Activated B cell treated with CpG ODN at 0.5 μM for 24 hours (primary cell): ENCODE results near the gene SLC18B1. TPM values are rescaled to one million over a fixed set of nuclear protein-coding genes. Genes with fewer than 3 reads are reported as not detected.
A peak's percentile ranks its signal among the peaks of the same experiment; 100 is the strongest.

ENCODE experiments used
- ATAC-seq: fragments of 200-7000 bp; cut with Tn5 transposase; one replicate; pipeline ENCODE4 v1.10.0; 2021; ENCODE audit warnings: low read depth, mild to moderate bottlenecking, moderate library complexity
- CTCF ChIA-PET: fragments of 350-600 bp; sonication (Branson Sonifier 250); formaldehyde crosslinking; loops from one replicate; lab custom pipeline; 2021; ENCODE audit warnings: antibody characterized with exemption; lab: Charles Lee
- POLR2A ChIA-PET: fragments of 350-600 bp; sonication (Branson Sonifier 250); formaldehyde crosslinking; loops from one replicate; lab custom pipeline; 2021; ENCODE audit warnings: antibody characterized with exemption; lab: Charles Lee
- DNase-seq: peaks from one replicate; pipeline ENCODE4 v3.0.0; 2022
- H3K27ac Mint-ChIP-seq: one replicate; pipeline ENCODE4 v1.8.0; 2020; ENCODE audit warnings: mixed read lengths
- H3K27me3 Mint-ChIP-seq: one replicate; pipeline ENCODE4 v1.8.0; 2021; ENCODE audit warnings: mixed read lengths
- H3K36me3 Mint-ChIP-seq: one replicate; pipeline ENCODE4 v1.8.0; 2021; ENCODE audit warnings: low read depth, mixed read lengths
- H3K4me1 Mint-ChIP-seq: one replicate; pipeline ENCODE4 v1.8.0; 2021; ENCODE audit warnings: mixed read lengths
- H3K4me3 Mint-ChIP-seq: one replicate; pipeline ENCODE4 v1.8.0; 2020; ENCODE audit warnings: mild to moderate bottlenecking, mixed read lengths
- H3K9me3 Mint-ChIP-seq: one replicate; pipeline ENCODE4 v1.8.0; 2020; ENCODE audit warnings: mixed read lengths
- intact Hi-C: fragments of 100-400 bp; cut with micrococcal nuclease; formaldehyde crosslinking; loops from one replicate; pipeline ENCODE4 v1.15.1; 2024
- total RNA-seq: library from RNA; stranded (reverse); gene quantifications from 2 replicates; pipeline ENCODE4 v1.2.3, GENCODE V29; 2022
- TF ChIP-seq, protein P1 (sequence below): fragments of 200-600 bp; IDR thresholded peaks from one replicate; pipeline ENCODE4 v1.8.0; 2022; ENCODE audit warnings: antibody characterized with exemption, mild to moderate bottlenecking

SLC18B1 gene
- total RNA-seq, 1 donor from 2014 or later = 8.1 TPM

DNA sequence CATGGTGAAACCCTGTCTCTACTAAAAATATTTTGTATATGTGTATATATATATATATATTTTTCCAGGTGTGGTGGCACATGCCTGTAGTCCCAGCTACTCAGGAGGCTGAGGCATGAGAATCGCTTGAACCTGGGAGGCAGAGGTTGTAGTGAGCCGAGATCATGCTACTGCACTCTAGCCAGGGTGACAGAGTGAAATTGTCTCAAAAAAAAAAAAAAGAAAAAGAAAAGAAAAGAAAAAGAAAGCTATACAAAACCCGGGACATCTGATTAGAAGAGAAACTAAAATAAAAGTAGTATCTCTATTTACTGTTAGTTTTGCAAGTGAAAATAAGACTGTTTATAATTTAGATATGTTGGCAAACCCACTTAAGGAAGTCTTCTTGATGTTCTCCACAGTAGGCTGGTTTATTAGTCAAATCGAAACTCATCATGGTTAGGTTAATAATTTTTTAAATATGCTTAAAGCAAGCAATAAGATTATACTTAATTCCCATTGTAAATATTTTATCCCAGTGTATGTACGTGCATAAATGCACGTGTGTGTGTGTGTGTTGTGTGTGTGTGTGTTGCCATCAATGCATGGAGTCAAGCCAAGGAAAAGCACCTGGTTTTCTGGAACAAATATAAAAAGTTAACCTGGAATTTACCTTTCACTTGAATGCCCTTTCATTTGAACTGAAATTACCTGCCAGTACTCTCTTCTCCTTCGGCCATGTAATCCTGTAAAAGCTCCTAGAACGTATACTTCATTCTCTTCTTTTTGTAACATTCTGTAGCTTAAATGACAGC is 47.8 kb downstream of the SLC18B1 start:
- H3K9me3 Mint-ChIP-seq = no peaks in the 10 kb centered on the region
- H3K27me3 Mint-ChIP-seq = no peaks in the 10 kb centered on the region
- H3K27ac Mint-ChIP-seq = peak overlapping the region; percentile 84
- intact Hi-C loops = no loop called here
- H3K4me3 Mint-ChIP-seq = peak overlapping the region; percentile 66
- ChIA-PET CTCF (no interaction called here), POLR2A (interaction anchor here (0.6 to 3.0 kb wide), 6 partner anchors 10 to 218 kb away, joined by 3 to 10 read pairs (median 4); partner anchors contain the start of gene RPS12)
- ATAC-seq (peak; percentile 66), DNase-seq (no peak)
- H3K36me3 Mint-ChIP-seq = peaks cover 73% of the 10 kb centered on the region
- peaks cover 42% of the 10 kb centered on the region for H3K4me1 Mint-ChIP-seq
- TF ChIP-seq, protein P1, sequence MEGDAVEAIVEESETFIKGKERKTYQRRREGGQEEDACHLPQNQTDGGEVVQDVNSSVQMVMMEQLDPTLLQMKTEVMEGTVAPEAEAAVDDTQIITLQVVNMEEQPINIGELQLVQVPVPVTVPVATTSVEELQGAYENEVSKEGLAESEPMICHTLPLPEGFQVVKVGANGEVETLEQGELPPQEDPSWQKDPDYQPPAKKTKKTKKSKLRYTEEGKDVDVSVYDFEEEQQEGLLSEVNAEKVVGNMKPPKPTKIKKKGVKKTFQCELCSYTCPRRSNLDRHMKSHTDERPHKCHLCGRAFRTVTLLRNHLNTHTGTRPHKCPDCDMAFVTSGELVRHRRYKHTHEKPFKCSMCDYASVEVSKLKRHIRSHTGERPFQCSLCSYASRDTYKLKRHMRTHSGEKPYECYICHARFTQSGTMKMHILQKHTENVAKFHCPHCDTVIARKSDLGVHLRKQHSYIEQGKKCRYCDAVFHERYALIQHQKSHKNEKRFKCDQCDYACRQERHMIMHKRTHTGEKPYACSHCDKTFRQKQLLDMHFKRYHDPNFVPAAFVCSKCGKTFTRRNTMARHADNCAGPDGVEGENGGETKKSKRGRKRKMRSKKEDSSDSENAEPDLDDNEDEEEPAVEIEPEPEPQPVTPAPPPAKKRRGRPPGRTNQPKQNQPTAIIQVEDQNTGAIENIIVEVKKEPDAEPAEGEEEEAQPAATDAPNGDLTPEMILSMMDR = no peak

- POLR2A ChIA-PET = interaction anchor here (1.7 to 3.0 kb wide), 3 partner anchors 8 to 63 kb away, joined by 3 to 10 read pairs (median 5); partner anchors contain the start of gene VNN2
Measured at GRCh38 chr6:132749111-132749510, 49.3 kb downstream of the SLC18B1 start.

GRCh38 chr6:132748446-132748845 is 50.0 kb downstream of the SLC18B1 start:
- no peaks in the 10 kb centered on the region for H3K9me3 Mint-ChIP-seq
- TF ChIP-seq, protein P1 = no peak
- peaks cover 83% of the 10 kb centered on the region for H3K36me3 Mint-ChIP-seq
- ATAC-seq (no peak), DNase-seq (no peak)
- no peak overlapping the region for H3K27ac Mint-ChIP-seq
- no peak overlapping the region for H3K4me3 Mint-ChIP-seq
- ChIA-PET POLR2A (interaction anchor here (1.7 to 3.0 kb wide), 3 partner anchors 9 to 64 kb away, joined by 3 to 10 read pairs (median 5); partner anchors contain the start of gene VNN2), CTCF (no interaction called here)
- H3K4me1 Mint-ChIP-seq = peaks cover 36% of the 10 kb centered on the region
- intact Hi-C loops = no loop called here
- no peaks in the 10 kb centered on the region for H3K27me3 Mint-ChIP-seq

More at GRCh38 chr6:132749111-132749510, 49.3 kb downstream of the SLC18B1 start:
- Mint-ChIP-seq H3K4me1 (peaks cover 38% of the 10 kb centered on the region), H3K36me3 (peaks cover 83% of the 10 kb centered on the region), H3K27me3 (no peaks in the 10 kb centered on the region), H3K4me3 (no peak overlapping the region), H3K27ac (peak overlapping the region; percentile 70), H3K9me3 (no peaks in the 10 kb centered on the region)
- intact Hi-C loops = no loop called here
- CTCF ChIA-PET = no interaction called here
- ATAC-seq = no peak
- no peak for DNase-seq
- TF ChIP-seq, protein P1 = no peak

- TF ChIP-seq, protein P1 = no peak
- ChIA-PET CTCF (no interaction called here), POLR2A (no interaction called here)
- DNase-seq (no peak), ATAC-seq (no peak)
- H3K36me3 Mint-ChIP-seq = peaks cover 82% of the 10 kb centered on the region
- intact Hi-C loops = no loop called here
- no peak overlapping the region for H3K4me3 Mint-ChIP-seq
- no peaks in the 10 kb centered on the region for H3K9me3 Mint-ChIP-seq
- H3K27ac Mint-ChIP-seq = no peak overlapping the region
- peaks cover 18% of the 10 kb centered on the region for H3K4me1 Mint-ChIP-seq
- no peaks in the 10 kb centered on the region for H3K27me3 Mint-ChIP-seq
Measured at GRCh38 chr6:132746048-132746447, 52.4 kb downstream of the SLC18B1 start.

GRCh38 chr6:132742495-132742894 is 55.9 kb downstream of the SLC18B1 start:
- ChIA-PET CTCF (no interaction called here), POLR2A (no interaction called here)
- Mint-ChIP-seq H3K4me1 (no peaks in the 10 kb centered on the region), H3K4me3 (no peak overlapping the region), H3K9me3 (peaks cover 2% of the 10 kb centered on the region), H3K27ac (no peak overlapping the region), H3K27me3 (no peaks in the 10 kb centered on the region), H3K36me3 (peaks cover 63% of the 10 kb centered on the region)
- TF ChIP-seq, protein P1 = no peak
- intact Hi-C loops = no loop called here
- DNase-seq (no peak), ATAC-seq (no peak)
